Retinal pigment epithelial cell (primary cell): ENCODE measurements around the gene SLC7A11.

ENCODE experiments used
- DNase-seq: peaks from one replicate; pipeline ENCODE4 v3.0.0-alpha.2; 2010; ENCODE audit warnings: low read depth
- H3K4me3 ChIP-seq: 2 replicates; pipeline ENCODE4 v1.5.1; 2011; ENCODE audit warnings: mild to moderate bottlenecking, low read length, control low read depth, moderate library complexity
- TF ChIP-seq, protein P1 (sequence below): conservative IDR thresholded peaks from 2 replicates; pipeline ENCODE4 v1.5.1; 2011; ENCODE audit warnings: low read depth, low read length, control low read depth, inconsistent platforms

Gene SLC7A11

GRCh38 chr4:138199568-138200235 is 42.4 kb downstream of the SLC7A11 start:
- DNase-seq: no peak
- TF ChIP-seq, protein P1, sequence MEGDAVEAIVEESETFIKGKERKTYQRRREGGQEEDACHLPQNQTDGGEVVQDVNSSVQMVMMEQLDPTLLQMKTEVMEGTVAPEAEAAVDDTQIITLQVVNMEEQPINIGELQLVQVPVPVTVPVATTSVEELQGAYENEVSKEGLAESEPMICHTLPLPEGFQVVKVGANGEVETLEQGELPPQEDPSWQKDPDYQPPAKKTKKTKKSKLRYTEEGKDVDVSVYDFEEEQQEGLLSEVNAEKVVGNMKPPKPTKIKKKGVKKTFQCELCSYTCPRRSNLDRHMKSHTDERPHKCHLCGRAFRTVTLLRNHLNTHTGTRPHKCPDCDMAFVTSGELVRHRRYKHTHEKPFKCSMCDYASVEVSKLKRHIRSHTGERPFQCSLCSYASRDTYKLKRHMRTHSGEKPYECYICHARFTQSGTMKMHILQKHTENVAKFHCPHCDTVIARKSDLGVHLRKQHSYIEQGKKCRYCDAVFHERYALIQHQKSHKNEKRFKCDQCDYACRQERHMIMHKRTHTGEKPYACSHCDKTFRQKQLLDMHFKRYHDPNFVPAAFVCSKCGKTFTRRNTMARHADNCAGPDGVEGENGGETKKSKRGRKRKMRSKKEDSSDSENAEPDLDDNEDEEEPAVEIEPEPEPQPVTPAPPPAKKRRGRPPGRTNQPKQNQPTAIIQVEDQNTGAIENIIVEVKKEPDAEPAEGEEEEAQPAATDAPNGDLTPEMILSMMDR: no peak
- no peak overlapping the region for H3K4me3 ChIP-seq

- TF ChIP-seq, protein P1: no peak
- no peak overlapping the region for H3K4me3 ChIP-seq
- no peak for DNase-seq
Measured at GRCh38 chr4:138196153-138196552, 46.0 kb downstream of the SLC7A11 start.

DNA sequence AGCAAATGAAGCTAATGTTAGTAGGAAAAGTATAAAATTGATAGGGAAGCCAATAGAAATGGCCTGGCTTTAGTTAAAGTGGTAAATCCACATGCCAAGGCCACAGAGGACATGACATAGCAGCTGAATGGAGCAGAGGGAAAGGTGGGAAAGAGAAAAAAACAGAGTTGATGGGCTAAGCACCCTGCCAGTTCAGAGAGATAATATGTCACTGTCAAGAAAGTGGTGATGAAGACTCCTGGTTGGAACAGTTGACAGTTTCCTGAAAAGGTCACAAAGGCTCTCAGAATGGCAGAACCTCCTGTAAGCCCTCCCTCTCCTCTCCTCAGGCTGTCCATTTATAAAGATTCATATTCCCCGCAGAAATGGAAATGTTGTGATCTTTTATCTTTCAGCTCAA is 48.2 kb downstream of the SLC7A11 start:
- TF ChIP-seq, protein P1: no peak
- H3K4me3 ChIP-seq: no peak overlapping the region
- DNase-seq: no peak

DNA sequence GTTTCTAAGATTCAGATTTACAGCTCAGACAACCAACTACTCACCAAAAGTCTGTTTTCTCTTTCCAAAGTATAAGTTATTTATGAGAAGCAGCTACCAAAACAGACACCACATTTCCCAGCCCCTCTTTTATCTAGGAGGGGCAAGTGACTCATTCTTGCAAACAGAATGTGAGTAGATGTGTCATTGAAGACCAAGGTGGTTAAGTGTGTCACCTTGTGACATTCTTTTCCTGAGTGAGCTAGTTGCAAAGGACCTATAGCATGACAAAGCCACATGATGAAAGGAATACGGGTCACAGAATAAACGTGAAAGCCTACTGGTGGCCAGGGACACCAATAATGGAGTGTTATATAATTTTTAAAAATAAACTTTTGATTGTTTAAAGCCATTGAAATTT is 50.0 kb downstream of the SLC7A11 start:
- no peak for DNase-seq
- TF ChIP-seq, protein P1: no peak
- H3K4me3 ChIP-seq: no peak overlapping the region

GRCh38 chr4:138190452-138190858 is 51.7 kb downstream of the SLC7A11 start:
- no peak for DNase-seq
- H3K4me3 ChIP-seq: no peak overlapping the region

DNA sequence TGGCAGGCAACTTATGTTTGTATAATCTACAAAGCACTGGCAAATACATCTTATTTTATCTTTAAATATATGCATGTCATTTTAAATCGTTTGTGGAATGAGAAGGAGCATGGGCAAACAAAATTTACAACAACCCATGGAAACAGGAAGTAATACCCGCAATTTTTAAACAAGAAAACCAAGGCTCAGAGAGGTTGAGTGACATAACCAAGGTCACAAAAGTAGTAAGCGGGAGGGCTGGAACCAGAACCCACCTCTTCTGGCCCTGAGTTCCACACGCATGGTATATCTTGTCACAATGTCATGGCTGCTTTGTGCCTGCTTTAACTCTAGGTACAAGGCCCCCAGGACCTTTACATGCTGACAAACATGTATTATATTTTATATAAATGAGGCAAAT is 52.9 kb downstream of the SLC7A11 start:
- no peak for DNase-seq
- TF ChIP-seq, protein P1: no peak
- no peak overlapping the region for H3K4me3 ChIP-seq

More at GRCh38 chr4:138190452-138190858, 51.7 kb downstream of the SLC7A11 start:
- TF ChIP-seq, protein P1: no peak

GRCh38 chr4:138188406-138189084 is 53.6 kb downstream of the SLC7A11 start:
- DNase-seq: no peak
- no peak overlapping the region for H3K4me3 ChIP-seq
- TF ChIP-seq, protein P1: no peak
